Neural progenitor cell (in vitro differentiated cells): ENCODE data around the gene ISY1. TPM values are rescaled to one million over a fixed set of nuclear protein-coding genes. Genes with fewer than 3 reads are reported as not detected.

Experiments used
- DNase-seq: peaks from one replicate; pipeline ENCODE4 v3.0.0-alpha.2; 2016; ENCODE audit warnings: low spot score
- H2AFZ ChIP-seq: fragments of 200-600 bp; sonication (generic); replicated peaks from 2 replicates; pipeline ENCODE4 v1.6.1; 2016; ENCODE audit warnings: antibody characterized with exemption
- H3F3A ChIP-seq: fragments of 200-600 bp; sonication (generic); 2 replicates; pipeline ENCODE4 v1.6.1; 2016; ENCODE audit warnings: antibody characterized with exemption, low read depth
- H3K27ac ChIP-seq: fragments of 200-600 bp; sonication (generic); 2 replicates; pipeline ENCODE4 v1.5.1; 2016; ENCODE audit warnings: mild to moderate bottlenecking
- H3K27me3 ChIP-seq: fragments of 200-600 bp; sonication (generic); 2 replicates; pipeline ENCODE4 v1.6.1; 2016; ENCODE audit warnings: mild to moderate bottlenecking, moderate library complexity
- H3K36me3 ChIP-seq: fragments of 200-600 bp; sonication (generic); 2 replicates; pipeline ENCODE4 v1.5.1; 2016
- H3K4me1 ChIP-seq: fragments of 200-600 bp; sonication (generic); 2 replicates; pipeline ENCODE4 v1.6.1; 2016; ENCODE audit warnings: mixed run types
- H3K4me2 ChIP-seq: fragments of 200-600 bp; sonication (generic); 2 replicates; pipeline ENCODE4 v1.6.1; 2016
- H3K4me3 ChIP-seq: fragments of 200-600 bp; sonication (generic); 2 replicates; pipeline ENCODE4 v1.5.1; 2016
- H3K79me2 ChIP-seq: fragments of 200-600 bp; sonication (generic); 2 replicates; pipeline ENCODE4 v1.6.1; 2016; ENCODE audit warnings: low read depth
- H3K9ac ChIP-seq: fragments of 200-600 bp; sonication (generic); 2 replicates; pipeline ENCODE4 v1.6.1; 2016
- H3K9me3 ChIP-seq: fragments of 200-600 bp; sonication (generic); 2 replicates; pipeline ENCODE4 v1.5.1; 2016; ENCODE audit warnings: low read depth
- H4K20me1 ChIP-seq: fragments of 200-600 bp; sonication (generic); 2 replicates; pipeline ENCODE4 v1.6.1; 2016; ENCODE audit warnings: low read depth
- H3K27ac Mint-ChIP-seq: 3 replicates; pipeline ENCODE4 v1.8.0; 2021; ENCODE audit warnings: mixed read lengths
- H3K27me3 Mint-ChIP-seq: 2 replicates; pipeline ENCODE4 v1.8.0; 2022; ENCODE audit warnings: low read depth, mild to moderate bottlenecking, inconsistent platforms, moderate library complexity, mixed read lengths; ENCODE audit not compliant: insufficient read depth
- H3K36me3 Mint-ChIP-seq: 3 replicates; pipeline ENCODE4 v1.8.0; 2021; ENCODE audit warnings: mixed read lengths
- H3K4me1 Mint-ChIP-seq: 3 replicates; pipeline ENCODE4 v1.8.0; 2021; ENCODE audit warnings: mixed read lengths
- H3K4me3 Mint-ChIP-seq: 3 replicates; pipeline ENCODE4 v1.8.0; 2021; ENCODE audit warnings: mild to moderate bottlenecking, moderate library complexity, mixed read lengths
- H3K9me3 Mint-ChIP-seq: 3 replicates; pipeline ENCODE4 v1.8.0; 2020; ENCODE audit warnings: mixed read lengths
- EZH2 ChIP-seq: fragments of 200-600 bp; sonication (generic); IDR thresholded peaks from 2 replicates; pipeline ENCODE4 v1.6.1; 2017; ENCODE audit warnings: antibody characterized with exemption, mild to moderate bottlenecking, moderate library complexity
- EZH2phosphoT487 ChIP-seq: fragments of 200-600 bp; sonication (generic); IDR thresholded peaks from 2 replicates; pipeline ENCODE4 v1.6.1; 2017; ENCODE audit warnings: antibody characterized with exemption
- total RNA-seq: library from RNA; depleted of rRNA; stranded (reverse); fragments of >200 nt; gene quantifications from 2 replicates; pipeline ENCODE4 v1.2.3, GENCODE V29; 2015; ENCODE audit warnings: low replicate concordance
- TF ChIP-seq, protein P1 (sequence below): fragments of 200-600 bp; sonication (generic); IDR thresholded peaks from 2 replicates; pipeline ENCODE4 v1.5.1; 2017; ENCODE audit warnings: antibody characterized with exemption, mild to moderate bottlenecking

Gene ISY1
- 22.5 and 31.9 TPM in 2 replicates for total RNA-seq

DNA sequence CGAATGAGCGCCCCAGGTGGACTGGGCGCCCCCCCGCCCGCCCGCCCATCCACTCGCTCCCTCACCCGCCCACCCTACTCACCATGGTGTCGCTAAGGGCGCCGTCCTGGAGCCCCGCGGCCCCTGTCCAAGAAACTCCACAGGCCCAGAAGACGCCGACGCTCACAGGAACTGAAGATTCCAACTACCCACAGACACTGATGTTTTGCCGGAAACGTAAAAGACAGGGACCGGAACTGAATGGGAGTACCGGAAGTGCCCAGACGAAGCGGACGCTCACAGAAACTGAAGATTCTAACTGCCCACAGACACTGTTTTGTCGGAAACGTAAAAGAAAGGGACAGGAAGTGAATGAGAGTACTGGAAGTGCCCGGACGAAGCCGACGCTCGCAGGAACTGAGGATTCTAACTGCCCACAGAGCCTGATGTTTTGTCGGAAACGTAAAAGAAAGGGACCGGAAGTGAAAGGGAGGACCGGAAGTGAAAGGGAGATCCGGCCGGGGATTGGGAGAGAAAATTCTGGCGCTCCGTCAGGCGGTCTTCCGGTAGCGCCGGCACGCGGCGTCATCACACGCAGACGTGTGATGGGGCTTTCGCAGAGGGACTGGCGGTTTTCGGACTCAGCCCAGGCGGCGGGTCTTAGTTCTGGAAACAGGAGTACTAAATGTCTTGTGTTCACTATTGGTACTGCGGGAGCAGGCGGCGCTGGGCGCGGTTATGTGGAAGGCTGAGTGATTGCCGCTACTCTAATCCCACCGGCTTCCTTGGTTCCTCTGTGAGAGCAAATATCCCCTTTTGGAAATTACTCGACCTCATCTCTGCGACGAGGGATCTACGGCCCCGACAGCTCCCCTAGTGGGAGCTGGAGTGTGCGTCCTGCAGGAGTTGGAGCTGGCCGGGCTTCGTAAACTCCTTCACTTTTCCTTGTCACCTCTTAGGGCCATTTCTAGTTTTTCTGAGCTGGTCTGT lies at the start of gene ISY1:
Gene ISY1, minus strand, starts transcription at position 173 of the 969 bp plus-strand sequence. Its CDS starts 88 bp downstream, at position 85.
- Histone ChIP-seq H4K20me1 (no peaks in the 10 kb centered on the region), H3K36me3 (peaks cover 8% of the 10 kb centered on the region), H2AFZ (peak within 1 kb of the TSS; percentile 100), H3K9me3 (no peaks in the 10 kb centered on the region), H3K4me1 (peaks cover 6% of the 10 kb centered on the region), H3K9ac (peak within 1 kb of the TSS; percentile 98), H3F3A (peaks cover 51% of the 10 kb centered on the region), H3K27ac (peak within 1 kb of the TSS; percentile 100), H3K79me2 (peaks cover 22% of the 10 kb centered on the region), H3K4me3 (peak within 1 kb of the TSS; percentile 79), H3K27me3 (no peaks in the 10 kb centered on the region), H3K4me2 (peak within 1 kb of the TSS; percentile 99)
- Mint-ChIP-seq H3K9me3 (no peaks in the 10 kb centered on the region), H3K4me1 (peaks cover 23% of the 10 kb centered on the region), H3K4me3 (peak within 1 kb of the TSS; percentile 97), H3K27me3 (no peaks in the 10 kb centered on the region), H3K36me3 (peaks cover 8% of the 10 kb centered on the region), H3K27ac (peak within 1 kb of the TSS; percentile 99)
- peak; percentile 97 for DNase-seq
- TF ChIP-seq EZH2 (peak; percentile 75), EZH2phosphoT487 (peak; percentile 48)
- TF ChIP-seq, protein P1, sequence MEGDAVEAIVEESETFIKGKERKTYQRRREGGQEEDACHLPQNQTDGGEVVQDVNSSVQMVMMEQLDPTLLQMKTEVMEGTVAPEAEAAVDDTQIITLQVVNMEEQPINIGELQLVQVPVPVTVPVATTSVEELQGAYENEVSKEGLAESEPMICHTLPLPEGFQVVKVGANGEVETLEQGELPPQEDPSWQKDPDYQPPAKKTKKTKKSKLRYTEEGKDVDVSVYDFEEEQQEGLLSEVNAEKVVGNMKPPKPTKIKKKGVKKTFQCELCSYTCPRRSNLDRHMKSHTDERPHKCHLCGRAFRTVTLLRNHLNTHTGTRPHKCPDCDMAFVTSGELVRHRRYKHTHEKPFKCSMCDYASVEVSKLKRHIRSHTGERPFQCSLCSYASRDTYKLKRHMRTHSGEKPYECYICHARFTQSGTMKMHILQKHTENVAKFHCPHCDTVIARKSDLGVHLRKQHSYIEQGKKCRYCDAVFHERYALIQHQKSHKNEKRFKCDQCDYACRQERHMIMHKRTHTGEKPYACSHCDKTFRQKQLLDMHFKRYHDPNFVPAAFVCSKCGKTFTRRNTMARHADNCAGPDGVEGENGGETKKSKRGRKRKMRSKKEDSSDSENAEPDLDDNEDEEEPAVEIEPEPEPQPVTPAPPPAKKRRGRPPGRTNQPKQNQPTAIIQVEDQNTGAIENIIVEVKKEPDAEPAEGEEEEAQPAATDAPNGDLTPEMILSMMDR: peak; percentile 78

DNA sequence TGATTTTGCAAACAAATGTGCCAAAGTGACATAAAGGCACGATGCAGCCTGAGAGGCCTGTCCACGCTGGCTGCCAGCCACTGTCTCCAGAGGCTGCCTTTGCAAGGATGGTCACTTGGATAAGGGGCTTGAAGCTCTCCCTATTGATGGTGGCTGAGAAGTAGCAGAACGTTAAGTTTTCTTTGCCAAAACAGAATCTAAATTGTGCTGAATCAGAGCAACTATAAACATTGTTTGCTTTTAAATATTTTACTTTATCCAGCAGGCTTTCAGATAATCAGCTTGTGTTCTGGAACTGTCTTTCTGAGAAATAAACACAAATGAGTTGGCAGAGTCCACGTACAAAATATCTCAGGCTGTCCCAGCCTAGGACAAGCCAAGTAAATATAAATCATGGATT lies 46.6 kb upstream of the ISY1 start:
- no peak overlapping the region for H3K4me3 ChIP-seq
- no peak overlapping the region for H3K4me2 ChIP-seq
- H3K27ac ChIP-seq: no peak overlapping the region
- Mint-ChIP-seq H3K27ac (no peak overlapping the region), H3K9me3 (no peaks in the 10 kb centered on the region), H3K4me1 (no peaks in the 10 kb centered on the region), H3K27me3 (no peaks in the 10 kb centered on the region), H3K4me3 (no peak overlapping the region), H3K36me3 (no peaks in the 10 kb centered on the region)
- DNase-seq: no peak
- TF ChIP-seq EZH2phosphoT487 (no peak), EZH2 (no peak)
- TF ChIP-seq, protein P1: no peak
- no peaks in the 10 kb centered on the region for H3K9me3 ChIP-seq
- no peak overlapping the region for H3K9ac ChIP-seq
- no peaks in the 10 kb centered on the region for H3K36me3 ChIP-seq
- no peaks in the 10 kb centered on the region for H3K79me2 ChIP-seq
- no peaks in the 10 kb centered on the region for H3K27me3 ChIP-seq
- no peaks in the 10 kb centered on the region for H3K4me1 ChIP-seq
- H2AFZ ChIP-seq: no peak overlapping the region
- H4K20me1 ChIP-seq: no peaks in the 10 kb centered on the region
- no peaks in the 10 kb centered on the region for H3F3A ChIP-seq

DNA sequence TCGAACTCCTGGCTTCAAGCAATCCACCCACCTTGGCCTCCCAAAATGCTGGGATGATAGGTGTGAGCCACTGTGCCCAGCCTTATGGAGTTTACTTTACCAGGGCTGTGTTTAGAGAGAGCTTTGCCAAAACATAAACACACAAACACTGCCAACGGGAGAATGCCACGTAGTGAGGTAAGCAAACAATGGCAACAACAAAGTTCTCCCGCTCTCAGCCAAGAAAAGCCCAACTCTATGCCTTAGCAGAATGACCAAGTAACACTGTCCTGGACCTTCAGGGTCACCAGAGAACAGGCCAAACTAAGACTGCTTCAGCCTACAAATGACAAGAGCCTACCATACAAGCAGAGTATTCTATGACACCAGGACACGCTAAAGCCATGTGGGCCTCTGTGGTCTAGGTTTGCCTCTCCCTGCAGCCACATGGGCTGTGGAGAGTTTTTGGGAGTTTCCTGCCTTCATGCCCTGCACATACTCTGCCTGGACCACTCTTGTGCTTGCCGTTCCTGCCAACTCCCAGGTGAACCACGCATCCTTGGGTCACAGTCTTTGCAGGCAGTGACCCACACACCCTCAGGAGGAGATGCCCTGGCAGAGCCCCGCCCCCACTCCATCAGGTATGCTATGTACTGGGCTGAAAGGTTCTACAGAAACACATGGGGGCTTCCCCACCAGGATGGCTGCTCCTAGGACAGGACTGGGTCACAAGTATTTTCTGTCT lies 44.4 kb upstream of the ISY1 start:
- no peak overlapping the region for H3K4me2 ChIP-seq
- H2AFZ ChIP-seq: no peak overlapping the region
- H3F3A ChIP-seq: no peaks in the 10 kb centered on the region
- Mint-ChIP-seq H3K27me3 (no peaks in the 10 kb centered on the region), H3K4me3 (no peak overlapping the region), H3K27ac (no peak overlapping the region), H3K36me3 (no peaks in the 10 kb centered on the region), H3K9me3 (no peaks in the 10 kb centered on the region), H3K4me1 (no peaks in the 10 kb centered on the region)
- H3K4me3 ChIP-seq: no peak overlapping the region
- TF ChIP-seq EZH2phosphoT487 (no peak), EZH2 (no peak)
- TF ChIP-seq, protein P1: no peak
- no peaks in the 10 kb centered on the region for H3K9me3 ChIP-seq
- no peaks in the 10 kb centered on the region for H3K36me3 ChIP-seq
- no peaks in the 10 kb centered on the region for H4K20me1 ChIP-seq
- no peaks in the 10 kb centered on the region for H3K27me3 ChIP-seq
- no peaks in the 10 kb centered on the region for H3K79me2 ChIP-seq
- no peak overlapping the region for H3K27ac ChIP-seq
- H3K4me1 ChIP-seq: no peaks in the 10 kb centered on the region
- no peak for DNase-seq
- no peak overlapping the region for H3K9ac ChIP-seq
